Activated CD4-positive, alpha-beta T cell treated with anti-CD3 and anti-CD28 coated beads for 4 hours (primary cell): ENCODE measurements around the gene EIF5B.

Experiments used
- DNase-seq, 2 donors: peaks; one replicate each; pipeline ENCODE4 v3.0.0-alpha.2; 2020

Gene EIF5B

DNA sequence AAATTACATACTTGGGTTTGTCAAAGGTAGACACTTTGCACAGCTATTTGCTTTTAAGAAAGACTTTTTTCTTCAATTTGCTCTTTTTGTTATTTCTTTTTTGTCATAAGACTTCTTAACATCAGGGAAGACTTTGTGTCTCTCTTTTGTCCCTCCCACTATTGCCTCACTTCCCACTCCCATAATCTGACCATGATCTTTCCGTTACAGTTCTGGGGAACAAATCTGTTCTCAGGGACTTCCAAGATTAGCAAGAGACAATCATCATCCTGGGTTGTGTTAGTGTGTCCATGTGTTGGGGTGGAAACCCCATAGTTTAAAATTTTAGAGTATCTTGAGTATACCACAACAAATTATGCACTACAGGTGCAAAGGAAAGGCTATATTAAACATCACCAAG lies 77.4 kb downstream of the EIF5B start:
- DNase-seq: no peak

DNA sequence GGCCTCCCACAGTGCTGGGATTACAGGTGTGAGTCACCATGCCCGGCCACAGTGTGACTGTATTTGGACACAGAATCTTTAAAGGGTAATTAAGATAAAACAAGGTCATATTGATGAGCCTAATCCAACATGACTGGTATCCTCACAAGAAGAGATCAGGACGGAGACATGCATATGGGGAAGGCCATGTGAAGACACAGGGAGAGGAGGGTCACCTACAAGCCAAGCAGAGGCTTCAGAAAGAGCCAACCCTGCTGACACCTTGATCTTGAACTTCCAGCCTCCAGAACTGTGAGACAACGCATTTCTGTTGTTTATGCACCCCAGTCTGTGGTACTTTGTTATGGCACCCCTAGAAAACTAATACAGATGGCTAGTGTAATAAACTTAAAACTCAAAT lies 80.2 kb downstream of the EIF5B start:
- no peak for DNase-seq

DNA sequence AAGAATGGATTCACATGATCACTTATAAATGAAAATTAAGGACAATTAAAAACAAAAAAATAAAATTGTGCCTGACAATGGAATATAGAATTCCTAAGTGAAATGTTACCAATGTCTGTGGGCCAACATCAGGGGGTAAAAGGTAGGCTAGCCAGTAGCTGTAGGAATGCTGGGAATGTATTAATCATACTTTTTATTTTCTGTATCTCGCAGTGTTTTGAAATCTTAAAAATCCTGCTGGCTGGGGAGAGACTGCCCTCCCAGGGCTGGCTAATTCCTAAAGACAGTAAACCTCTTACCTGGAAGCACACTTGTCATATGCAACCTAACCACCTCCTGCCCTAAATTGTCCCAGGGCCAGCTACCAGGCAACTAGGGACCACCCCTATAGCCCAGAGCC lies 82.8 kb downstream of the EIF5B start:
- no peak for DNase-seq

GRCh38 chr2:99420751-99421299 lies 83.6 kb downstream of the EIF5B start:
- no peak for DNase-seq

DNA sequence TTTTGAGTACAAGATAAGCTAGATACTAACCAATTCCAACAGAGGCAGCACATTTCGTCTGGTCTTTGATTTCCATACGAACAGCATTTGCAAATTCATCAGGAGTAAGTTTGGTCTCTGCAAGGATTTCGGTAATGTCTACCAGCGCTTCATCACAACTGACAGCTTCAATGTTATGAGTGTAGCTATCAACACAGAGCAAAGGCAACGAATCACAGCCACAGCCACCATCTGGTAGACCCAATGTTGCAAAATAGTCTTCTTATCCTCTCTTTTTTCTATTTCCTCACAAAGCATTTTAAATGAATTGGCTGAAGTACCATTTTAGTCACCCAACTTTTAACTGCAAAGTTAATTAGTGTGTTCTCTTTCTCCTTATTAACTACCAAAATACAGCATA lies 84.3 kb downstream of the EIF5B start:
- no peak for DNase-seq

DNA sequence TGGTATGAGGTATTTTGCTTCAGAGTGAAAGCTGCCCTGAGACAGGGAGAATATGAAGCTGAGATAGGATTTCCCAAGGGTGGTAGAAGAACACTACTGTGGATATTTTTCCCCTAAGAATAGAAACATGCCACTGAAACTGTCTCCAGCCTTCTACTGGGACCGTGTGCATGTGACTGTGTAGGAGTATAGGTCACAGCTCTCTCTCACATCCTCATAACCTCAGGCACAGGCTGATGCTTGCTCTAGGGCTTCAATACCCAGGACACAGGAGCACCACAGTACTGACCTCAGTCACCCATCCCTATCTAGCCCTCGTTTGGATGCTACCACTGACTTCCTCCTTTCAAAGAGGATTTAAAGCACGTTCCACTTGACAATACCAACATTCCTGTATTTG lies 85.4 kb downstream of the EIF5B start:
- DNase-seq: no peak

DNA sequence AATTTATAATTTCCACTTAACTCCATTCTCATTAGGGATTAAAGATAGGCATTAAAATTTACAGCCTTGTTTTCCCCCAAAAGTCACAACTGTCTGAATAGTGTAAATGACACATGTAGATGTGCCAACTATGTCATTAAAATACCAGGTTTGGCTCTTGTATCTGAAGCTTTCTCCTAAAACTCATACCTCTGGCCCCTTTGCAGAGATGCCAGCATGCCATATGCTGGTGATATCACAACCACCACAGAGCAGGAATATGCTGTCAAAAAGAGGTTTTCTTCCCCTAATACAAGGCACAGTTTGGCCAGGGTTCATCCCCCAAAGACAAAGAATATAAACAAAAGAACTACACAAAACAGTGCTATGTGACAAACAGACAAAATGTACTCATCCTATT lies 87.2 kb downstream of the EIF5B start:
- no peak for DNase-seq

GRCh38 chr2:99425022-99425421 lies 87.8 kb downstream of the EIF5B start:
- no peak for DNase-seq

- no peak for DNase-seq
These were observed 93.6 kb downstream of the EIF5B start for GRCh38 chr2:99430614-99431291.

GRCh38 chr2:99431587-99432275 lies 94.5 kb downstream of the EIF5B start:
- DNase-seq: no peak

DNA sequence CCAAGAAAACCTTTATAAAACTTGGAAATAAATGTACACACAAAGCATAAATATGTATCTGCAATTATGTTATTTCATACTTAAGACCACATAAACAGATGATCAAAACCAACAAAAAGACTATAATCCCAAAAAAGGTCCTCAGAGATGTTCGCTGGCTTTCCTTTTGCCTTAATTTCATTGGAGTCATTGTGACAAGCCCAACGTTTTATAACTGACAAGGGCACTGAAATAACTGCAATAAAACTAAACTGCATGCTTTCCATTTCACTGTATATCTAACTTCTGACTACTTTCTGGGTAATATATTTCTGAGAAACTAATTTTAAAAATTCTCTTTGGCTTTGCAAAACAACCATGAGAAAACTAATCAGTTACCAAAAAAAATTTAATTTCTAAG lies 96.2 kb downstream of the EIF5B start:
- DNase-seq: no peak

DNA sequence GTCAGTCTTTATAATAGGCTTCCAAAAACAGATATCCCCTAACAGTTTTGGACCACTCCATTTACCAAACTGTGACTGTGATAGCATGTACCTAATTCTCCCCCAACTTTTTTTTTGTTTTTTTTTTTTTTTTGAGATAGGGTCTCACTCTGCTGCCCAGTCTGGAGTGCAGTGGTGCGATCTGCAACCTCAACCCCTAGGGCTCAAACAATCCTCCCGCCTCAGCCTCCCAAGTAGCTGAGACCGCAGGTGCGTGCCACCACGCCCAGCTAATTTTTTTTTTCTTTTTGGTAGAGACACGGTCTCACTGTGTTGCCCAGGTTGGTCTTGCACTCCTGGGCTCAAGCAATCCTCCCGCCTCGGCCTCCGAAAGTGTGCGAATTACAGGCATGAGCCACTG lies 99.7 kb downstream of the EIF5B start:
- DNase-seq: no peak

DNA sequence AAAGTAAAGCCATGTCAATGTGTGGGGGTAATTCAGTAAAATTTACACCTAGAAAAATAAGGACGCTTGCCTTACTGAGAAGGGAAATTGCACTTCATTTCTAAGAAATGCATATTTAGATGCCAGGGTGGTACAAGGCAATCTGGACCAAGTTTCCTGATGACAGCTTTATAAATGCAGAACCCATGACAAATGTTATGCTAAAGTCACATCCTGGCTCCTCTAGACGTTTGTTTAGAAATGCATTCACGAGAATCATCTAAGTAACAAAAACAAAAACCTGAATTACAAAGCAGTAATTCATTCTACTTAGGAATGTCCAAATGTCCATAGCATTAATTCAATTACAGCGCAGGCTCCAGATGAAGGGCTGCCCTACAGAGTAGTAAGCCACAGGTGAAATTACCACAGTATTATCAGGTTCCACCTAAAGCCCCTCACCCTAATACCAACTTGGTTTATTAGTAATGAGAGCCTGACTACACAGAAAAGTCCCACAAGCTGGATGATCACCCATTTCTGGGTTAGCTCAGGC lies 102.8 kb downstream of the EIF5B start:
- no peak for DNase-seq

GRCh38 chr2:99442837-99443236 lies 105.6 kb downstream of the EIF5B start:
- DNase-seq: no peak

DNA sequence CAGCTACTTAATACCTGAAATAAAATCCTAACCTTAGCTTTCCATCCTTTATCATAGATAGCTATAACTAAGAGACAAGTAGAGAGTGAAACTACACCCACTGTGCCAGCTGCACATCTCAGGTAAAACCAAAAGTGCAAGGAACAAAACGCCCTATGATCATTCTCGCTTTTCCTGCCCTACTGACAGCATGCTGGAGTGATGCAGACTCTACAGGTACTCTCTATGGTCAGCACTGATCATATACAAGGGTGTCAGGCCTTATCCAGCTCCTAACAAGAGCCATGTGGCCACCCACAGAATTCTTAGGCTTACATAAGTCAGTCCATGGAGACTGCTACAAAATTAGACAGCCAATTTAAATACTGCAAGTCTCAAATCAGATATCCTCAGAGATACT lies 107.0 kb downstream of the EIF5B start:
- DNase-seq: no peak

DNA sequence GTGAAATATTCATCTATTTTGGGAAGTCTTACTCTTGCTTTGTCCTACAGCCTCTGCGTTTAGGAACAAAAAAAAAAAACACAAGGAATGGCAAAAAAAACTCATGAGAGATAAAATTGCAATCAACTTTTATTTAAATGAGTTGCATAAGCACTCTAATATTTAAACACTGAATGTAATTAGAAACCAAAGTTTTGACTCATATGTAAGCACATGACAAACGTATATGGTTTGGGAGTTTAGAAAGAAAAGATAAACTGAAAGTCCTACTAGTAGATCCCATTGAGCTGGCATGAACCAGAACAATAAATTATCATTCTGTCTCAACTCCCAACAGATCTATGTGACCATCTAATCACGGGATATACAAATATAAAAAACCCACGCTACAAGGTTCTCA lies 107.9 kb downstream of the EIF5B start:
- DNase-seq: no peak

DNA sequence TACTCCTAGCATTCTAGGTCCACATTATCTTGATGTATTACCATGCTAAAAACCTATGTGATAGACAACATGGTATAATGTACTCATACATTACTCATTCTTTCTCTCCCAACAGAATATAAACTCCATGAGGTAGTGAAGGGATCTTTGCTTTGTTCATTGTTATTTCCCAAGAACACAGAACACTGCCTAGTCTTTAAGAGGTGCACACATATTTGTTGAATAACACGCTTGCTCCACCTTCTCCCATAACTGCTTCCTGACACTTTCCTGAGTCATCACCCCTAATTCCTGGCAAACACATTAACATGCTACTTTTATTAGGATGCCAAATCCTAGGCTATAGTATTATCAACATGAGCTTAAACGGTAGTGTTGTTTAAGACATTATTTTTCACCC lies 111.4 kb downstream of the EIF5B start:
- no peak for DNase-seq

GRCh38 chr2:99450199-99450598 lies 113.0 kb downstream of the EIF5B start:
- no peak for DNase-seq
